ENCODE results near the gene TBC1D13.
"Not testable (repeated sequence)": the region's sequence is repeated elsewhere in the genome, so short reads cannot be mapped to it uniquely, and the experiment has no call there.

The TBC1D13 gene, protein sequence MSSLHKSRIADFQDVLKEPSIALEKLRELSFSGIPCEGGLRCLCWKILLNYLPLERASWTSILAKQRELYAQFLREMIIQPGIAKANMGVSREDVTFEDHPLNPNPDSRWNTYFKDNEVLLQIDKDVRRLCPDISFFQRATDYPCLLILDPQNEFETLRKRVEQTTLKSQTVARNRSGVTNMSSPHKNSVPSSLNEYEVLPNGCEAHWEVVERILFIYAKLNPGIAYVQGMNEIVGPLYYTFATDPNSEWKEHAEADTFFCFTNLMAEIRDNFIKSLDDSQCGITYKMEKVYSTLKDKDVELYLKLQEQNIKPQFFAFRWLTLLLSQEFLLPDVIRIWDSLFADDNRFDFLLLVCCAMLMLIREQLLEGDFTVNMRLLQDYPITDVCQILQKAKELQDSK

DNA sequence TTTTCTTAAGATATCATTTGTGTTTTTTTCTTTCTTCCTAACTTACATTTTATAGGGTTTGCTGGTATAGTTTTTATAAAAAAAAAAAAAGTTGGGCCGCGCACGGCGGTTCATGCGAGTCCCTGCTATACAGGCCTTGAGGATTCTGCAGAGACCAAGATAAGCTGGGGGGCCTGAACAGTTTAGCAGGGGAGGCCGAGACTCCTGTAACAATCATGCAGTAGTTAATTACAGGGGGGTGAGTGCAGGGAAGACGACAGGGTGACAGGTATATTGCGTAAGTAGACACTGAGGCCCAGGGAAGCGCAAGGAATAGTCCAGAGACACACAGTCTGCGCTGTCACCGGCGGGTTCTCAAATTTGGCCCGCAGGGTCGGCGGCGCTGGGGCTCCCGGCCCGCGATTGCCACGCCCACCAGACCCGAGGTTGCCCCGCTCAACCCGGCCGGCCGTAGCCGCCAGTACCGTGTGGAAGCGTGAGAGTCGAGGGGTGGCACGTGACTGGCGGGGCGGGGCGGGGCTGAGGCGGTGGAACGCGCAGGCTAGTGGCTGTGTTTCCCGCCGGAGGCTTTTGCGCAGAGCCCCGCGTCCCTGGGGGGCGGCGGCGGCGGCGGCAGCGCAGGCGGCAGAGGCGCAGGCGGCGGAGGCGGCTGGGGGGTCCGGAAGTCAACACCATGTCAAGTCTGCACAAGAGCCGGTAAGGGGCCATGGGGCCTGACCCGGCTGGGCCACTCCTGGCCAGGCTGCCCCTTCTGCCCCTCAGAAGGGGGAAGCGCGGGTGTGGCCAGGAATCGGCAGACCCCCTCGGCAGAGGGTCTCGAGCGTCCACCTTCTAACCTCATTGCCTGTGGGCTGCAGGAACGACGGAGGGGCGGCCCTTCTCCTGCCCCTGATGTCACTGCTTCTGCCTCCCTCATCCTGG lies at the start of gene TBC1D13:
Gene TBC1D13, plus strand, starts transcription at position 573 of the 921 bp plus-strand sequence. Its CDS starts 101 bp downstream, at position 674.
- no peak for FAIRE-seq

DNA sequence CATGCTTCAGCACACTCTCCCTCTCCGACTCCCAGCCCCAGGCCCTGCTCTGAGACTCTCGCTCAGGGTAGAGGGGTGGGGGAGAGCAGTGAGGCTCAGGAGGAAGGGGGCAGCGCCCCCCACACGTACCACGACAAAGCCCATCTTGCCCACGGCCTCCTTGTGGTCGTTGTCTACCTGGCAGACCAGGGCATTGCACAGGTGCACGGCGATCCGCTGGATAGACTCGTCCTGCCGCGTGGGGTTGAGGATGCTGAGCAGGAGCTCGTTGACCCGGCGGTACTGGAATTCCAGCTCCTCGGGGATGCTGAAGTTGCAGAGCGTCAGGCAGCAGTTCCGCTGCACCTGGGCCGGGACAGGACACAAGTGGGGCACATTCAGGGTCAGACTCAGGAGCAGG lies 44.7 kb upstream of the TBC1D13 start:
- no peak for FAIRE-seq

DNA sequence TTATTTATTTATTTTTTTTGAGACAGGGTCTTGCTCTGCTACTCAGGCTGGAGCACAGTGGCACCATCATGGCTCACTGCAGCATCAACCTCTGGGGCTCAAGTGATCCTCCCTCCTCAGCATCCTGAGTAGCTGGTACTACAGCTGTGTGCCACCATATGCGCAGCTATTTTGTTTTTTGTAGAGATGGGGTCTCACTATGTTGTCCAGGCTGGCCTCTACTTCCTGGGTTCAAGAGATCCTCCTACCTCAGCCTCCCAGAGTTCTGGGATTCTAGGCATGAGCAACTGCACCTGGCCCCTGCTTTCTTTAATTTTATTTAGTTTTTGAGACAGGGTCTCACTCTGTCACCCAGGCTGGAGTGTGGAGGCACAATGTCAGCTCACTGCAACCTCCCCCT lies 43.6 kb upstream of the TBC1D13 start:
- FAIRE-seq, result no peak

DNA sequence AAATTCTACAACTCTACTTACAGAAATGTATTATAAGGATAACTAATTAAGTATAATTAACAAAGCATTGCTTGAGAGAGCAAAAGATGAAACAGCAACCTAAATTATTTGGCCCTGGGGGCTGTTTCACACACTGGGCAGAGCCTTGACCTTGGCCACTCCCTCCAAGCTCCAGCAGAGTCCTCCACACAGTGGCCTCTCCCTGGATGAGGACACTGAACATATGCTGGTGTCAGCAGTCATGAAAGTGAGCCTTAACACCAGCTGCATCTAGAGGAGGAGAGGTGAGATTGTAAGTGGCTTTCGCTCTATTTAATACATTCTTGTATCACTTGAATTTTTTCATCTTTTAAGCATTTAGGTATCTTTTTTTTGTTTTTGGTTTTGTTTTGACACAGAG lies 39.8 kb upstream of the TBC1D13 start:
- no peak for FAIRE-seq

DNA sequence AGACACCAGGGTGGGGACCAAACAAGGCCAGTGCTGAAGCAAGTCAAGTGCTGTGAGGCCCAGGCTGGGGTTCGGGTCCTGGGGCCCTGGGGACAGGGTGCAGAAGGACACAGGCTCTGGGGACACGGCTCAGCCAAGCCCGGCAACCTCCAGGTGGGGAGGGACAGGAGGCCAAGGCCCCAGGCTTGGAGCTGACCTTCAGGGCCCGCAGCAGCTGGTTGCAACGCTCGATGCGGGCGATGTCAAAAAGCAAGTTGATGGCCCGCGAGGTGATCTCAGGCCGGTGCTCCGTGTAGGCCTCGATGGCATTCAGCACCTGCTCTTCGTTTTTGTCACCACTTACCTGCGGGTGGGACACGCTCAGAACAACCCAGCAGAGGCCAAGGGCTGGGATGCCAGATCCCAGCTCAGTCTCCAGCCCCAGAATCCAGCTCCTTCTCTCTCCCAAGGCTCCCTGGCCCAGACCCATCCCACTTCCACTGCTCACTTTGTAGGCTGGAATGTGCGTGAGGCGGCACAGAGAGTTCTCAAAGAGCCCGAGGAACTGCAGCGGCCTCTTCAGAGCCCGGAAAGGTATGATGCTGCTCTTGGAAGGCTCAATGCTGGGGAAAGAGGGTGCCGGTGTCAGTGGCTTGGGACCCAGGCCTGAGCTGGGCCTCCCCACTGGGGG lies 36.0 kb upstream of the TBC1D13 start:
- FAIRE-seq, result no peak

DNA sequence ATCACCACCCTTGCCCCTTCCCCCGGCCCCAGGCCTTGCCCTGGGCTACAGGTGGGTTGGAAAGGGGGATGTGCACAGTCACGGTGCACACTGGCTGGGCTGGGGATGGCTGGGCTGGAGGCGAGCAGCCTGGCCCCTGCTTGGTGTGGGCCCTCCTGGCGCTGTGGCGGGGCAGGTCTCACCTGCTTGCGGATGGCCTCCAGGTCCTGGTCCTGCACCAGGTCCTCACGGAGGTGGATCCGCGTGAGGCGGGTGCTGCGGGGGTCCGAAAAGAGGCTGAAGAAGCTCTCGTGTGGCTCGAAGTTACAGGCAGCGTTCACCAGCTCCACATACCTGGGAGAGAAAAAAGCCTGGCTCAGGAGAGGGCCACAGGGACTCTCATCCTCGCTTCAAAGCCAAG lies 33.4 kb upstream of the TBC1D13 start:
- FAIRE-seq, result no peak

DNA sequence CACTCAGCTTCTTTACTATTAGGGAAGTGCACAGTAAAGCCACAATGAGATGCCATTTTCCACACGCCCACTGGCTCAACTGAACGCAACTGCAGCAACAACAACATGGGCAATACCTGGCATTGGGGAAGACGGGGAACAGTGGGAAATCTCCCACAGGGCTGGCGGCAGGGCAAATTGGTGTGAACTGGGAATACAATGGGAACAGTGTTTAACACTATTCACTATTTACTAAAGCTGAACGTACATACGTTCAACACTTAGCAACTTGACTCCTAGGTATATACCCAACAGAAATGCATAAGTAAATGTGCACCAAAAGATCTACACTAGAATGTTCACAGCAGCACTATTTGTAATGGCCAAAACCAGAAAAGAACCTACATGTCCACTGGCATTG lies 29.5 kb upstream of the TBC1D13 start:
- FAIRE-seq, result no peak

DNA sequence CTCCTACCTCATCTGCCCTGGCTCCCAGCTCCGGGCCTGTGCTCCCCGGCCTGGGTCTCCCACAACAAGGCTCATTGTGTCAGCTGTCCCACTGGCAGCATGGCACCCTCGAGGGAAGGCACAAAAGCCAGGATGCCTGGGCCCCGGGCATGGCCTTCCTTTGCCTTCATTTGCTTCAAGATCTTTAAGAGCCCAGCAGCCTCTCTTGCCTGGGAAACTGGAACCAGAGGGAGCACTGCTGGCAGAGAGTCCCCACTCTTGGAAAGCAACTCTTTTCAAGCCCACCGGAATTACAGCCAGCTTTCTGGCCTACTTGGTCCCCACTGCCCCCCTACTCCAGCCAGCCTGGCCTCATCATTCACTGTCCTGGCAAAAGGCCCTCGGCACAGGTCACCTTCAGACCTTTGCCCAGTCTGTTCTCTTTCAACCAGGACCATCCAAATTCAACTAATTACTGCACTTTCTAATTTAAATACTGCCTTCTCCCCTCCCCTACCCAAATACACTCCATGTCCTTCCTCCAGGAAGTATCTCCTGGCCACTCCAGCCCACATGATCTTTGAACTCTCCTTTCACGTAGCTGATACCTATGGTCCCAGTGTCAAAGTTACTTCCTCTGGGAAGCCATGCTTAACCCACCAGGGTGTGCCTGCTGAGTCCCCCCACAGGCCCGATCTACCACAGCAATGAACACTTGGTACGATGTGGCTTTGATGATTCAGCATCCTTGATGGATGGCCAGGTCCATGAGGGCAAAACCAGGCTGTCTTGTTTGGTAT lies 24.2 kb upstream of the TBC1D13 start:
- no peak for FAIRE-seq

DNA sequence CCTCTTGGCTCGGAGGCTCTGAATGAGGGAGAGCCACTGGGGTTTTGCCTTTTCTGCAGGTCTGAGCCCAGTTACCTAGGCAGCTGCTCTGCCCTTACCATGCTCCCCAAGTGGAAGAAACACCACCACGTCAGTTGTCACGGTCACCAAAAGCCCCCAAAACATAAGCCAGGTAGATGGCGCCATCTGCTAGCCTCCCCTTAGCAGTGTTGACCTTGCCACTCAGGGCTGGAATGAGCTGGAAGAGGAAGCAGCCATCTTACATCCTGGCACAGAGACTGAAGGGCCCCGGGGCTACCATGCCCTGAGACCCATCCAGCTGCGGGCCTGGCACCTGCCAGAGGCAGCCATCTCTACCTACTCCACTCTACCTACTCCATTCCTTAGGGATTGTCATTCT lies 22.7 kb upstream of the TBC1D13 start:
- FAIRE-seq, result no peak

DNA sequence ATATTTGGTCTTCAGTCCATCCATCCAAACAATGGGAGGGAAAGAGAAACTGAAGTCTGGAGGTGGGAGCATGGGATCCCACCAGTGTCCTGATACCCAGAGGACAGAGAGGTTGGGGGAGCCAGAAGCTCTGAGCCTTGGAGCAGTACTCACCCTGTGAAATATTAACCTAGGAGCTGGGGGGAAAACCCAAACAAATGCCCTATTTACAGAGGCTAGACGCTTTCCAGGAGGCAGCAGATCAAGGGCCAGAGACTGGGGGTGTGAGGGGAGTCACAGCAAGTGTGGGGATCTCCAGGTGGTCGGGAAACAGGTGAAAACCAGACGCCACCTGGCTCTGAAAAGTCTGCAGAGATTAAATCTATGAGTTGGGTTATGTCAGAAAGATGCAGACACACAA lies 21.6 kb upstream of the TBC1D13 start:
- no peak for FAIRE-seq

DNA sequence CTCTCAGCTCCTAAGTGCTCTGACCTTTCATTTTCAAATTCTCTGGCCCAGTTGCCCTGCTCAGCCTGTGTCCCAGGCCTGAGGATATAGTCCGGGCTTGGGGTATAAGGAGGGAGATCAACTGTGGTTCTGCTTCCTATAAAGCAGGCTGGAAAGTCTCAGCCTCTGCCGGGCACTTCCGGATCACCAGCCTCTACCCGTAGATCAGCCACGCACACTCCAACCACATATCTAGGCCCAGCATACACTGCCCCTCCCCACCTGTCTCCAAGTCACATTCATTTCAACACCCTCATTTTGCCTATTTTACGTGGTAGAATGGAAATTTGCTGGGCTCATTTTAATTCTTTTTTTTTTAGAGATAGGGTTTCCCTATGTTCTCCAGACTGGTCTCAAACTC lies 18.4 kb upstream of the TBC1D13 start:
- FAIRE-seq, result no peak

DNA sequence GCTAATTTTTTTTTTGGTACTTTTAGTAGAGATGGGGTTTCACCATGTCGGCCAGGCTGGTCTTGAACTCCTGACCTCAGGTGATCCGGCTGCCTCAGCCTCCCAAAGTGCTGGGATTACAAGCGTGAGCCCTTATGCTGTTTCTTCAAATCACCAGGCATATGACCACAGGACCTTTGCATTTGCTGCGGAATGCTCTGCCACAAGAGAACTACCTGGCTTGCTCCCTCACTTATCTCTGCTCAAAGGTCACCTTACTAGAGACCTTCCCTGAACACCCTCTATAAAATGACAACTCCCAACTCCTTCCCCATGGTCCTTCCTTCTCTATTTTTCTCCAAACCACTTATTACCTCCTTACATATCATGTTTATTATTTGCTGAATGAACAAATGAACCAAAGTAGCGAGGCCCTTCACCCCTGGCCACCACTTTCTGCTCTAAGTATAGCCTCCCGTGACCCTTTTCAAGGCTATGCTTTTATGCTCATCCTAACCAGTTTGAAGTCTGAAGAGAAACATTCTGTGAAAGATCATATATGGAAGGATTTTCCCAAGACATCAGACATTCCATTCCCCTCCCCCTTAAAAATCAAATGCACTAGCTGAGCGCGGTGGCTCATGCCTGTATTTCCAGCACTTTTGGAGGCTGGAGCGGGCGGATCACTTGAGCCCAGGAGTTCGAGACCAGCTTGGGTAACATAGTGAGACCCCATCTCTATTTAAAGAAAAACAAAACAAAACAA lies 16.6 kb upstream of the TBC1D13 start:
- FAIRE-seq, result no peak

DNA sequence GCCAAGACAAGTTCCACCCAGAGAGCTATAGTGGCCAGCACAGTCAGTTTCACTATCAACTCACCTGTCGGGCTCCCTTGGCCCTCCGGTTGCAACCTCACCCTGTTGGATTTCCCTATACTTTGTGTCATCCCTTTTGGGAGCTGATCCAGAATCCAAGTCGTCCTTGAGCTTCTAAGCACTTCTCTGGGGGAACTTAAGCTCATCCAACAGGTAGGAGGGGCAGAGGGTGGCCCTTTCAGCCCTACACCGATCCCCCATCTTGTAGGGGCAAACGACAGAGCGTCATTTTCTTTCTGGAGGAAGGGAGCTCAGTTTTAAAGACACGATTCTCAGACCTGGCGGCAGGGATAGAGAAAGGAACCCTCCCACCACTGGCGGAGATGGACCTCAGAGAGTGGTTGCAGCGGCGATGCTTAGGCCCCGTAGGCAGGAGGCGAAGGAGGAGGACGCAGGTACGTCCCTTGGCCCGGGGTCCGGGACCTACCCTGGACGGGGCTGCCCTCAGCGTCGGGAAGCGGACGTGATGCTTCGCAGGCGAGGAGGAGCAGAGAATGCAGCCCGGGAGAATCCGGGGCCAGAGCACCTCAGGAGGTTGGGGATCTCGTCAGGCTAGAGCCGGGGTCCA lies 15.8 kb upstream of the TBC1D13 start:
- FAIRE-seq, result no peak

DNA sequence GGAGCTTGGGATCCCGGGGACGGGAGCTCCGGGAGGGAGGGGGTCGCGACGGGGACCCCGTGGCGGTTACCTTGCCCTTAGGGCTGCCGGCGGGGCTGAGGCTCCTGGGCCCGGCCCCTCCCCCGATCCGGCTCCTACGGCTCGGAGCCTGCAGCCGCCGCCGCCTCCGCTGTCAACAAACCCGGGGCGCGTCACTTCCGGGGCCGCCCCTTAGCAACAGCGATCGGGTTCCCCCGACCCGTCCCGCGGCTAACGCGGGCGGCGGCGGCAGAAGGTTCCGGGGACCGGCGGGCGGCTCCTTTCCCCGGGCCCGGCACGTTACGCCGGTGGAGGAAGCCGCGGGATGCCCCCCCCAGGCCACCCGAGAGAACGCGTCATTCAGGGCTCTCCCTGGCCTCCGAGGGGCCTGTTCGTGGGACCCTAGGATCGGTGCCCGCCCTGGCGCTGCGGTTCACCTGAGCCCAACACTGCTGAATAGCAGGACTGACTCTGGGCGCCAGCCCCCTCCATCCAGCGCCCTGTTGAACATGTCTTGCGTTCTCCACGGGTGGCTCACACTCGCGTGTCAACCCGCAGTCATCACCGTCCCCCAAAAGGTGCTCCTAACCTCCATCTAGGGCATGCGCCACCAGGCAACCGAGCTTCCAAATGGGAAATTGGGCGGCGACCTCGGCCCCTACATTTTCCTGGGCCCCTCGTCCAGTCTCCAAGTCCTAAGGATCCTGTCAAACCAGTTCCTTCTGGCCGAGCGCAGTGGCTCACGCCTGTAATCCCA lies 15.1 kb upstream of the TBC1D13 start, which contains the start of gene ZER1:
Gene ZER1, minus strand, starts transcription at position 183 of the 775 bp plus-strand sequence. CDS start 16,362 bp downstream, outside the sequence.
- no peak for FAIRE-seq

DNA sequence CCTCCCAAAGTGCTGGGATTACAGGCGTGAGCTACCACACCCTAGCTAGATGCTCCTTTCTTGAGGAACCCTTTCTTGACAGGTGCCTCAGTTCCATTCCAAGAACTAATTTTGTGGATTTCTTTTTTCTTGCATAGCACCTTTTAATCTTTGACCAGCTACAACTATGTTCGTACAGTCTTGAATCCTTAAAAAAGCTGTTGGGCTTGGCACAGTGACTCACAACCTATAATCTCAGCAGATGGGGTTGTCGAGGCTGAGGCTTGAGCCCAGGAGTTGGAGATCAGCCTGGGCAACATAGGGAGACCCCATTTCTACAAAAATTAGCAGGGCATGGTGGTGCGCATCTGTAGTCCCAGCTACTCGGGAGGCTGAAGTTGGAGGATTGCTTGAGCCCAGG lies 14.0 kb upstream of the TBC1D13 start:
- no peak for FAIRE-seq

DNA sequence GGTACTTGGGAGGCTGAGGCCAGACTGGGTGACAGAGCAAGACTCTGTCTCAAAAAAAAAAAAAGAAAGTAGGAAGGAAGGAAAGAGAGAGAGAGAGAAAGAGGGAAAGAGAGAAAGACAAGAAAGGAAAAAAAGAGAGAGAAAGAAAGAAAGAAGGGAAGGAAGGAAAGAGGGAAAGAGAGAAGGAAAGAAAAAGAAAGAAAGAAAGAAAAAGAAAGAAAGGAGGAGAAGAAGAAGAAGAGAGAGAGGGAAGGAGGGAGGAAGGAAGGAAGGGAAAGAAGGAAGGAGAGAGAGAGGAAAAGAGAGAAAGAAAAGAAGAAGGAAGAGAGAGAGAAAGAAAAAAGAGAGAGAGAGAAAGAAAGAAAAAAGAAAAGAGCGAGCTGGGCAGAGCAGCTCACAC lies 12.2 kb upstream of the TBC1D13 start:
- FAIRE-seq, result no peak

DNA sequence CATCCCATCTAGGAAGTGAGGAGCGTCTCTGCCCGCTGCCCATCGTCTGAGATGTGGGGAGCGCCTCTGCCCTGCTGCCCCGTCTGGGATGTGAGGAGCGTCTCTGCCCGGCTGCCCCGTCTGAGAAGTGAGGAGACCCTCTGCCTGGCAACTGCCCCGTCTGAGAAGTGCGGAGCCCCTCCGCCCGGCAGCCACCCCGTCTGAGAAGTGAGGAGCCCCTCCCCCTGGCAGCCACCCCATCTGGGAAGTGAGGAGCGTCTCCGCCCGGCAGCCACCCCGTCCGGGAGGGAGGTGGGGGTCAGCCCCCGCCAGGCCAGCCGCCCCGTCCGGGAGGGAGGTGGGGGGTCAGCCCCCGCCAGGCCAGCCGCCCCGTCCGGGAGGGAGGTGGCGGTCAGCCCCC lies 7.0 kb upstream of the TBC1D13 start:
- not testable (repeated sequence) for FAIRE-seq

DNA sequence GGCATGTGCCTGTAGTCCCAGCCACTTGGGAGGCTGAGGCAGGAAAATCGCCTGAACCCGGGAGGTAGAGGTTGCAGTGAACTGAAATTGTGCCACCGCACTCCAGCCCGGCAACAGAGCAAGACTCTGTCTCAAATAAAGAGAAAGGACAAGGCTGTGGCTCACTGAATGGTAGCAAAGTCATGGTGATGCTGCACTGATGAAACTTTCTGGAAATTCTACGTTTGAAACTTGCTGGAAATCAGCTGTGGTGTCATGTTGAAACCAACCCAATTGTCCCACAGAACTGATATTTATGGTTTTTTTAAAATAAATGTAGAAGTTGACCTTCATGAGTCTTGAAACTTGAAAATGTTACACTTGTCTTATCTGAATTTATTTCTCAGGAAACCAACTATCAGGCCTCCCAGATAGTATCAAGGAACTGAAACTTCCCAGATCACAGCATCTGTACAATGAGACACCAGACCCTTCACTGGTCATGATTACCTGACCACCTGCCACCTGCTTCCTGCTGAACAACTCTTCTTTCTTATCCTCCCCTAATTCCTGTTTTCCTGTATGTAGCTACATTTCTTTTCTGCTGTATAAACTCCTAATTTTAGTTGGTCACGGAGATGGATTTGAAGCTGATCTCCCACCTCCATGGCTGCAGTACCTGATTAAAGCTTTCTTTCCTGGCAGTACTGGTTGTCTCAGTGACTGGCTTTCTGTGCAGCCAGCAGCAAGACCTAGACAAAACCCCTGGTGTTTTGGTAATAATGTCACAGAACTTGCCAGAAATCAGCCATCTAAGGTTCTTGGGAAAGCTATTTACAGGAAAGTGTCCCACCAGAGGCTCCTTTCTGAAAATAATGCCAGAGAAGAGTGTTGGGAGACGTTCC lies 5.6 kb upstream of the TBC1D13 start:
- FAIRE-seq, result no peak

DNA sequence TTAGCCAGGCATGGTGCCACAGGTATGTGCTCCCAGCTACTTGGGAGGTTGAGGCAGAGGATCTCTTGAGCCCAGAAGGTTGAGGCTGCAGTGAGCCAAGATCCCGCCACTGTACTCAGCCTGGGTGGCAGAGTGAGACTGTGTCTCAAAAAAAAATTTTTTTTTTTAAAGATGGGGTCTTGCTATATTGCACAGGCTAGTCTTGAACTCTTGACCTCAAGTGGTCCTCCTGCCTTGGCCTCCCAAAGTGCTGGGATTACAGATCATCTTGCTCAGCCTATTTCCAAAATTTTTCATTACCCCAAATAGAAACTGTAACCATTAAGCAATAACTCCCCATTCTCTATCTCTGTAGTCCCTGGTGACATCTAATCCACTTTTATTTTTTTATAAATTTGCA lies 4.4 kb upstream of the TBC1D13 start:
- no peak for FAIRE-seq

Measured in islet of Langerhans (tissue), 1 donor.